Uterus (tissue), 2 donors: ENCODE results near the gene KCNJ9.

Experiments
- POLR2A ChIP-seq, 2 donors: fragments of 450-650 bp; IDR thresholded peaks; one replicate each; pipeline ENCODE4 v1.6.1; 2016; ENCODE audit warnings: antibody characterized with exemption in 2 of 2, mild to moderate bottlenecking in 1 of 2, moderate library complexity in 1 of 2
- TF ChIP-seq, protein P1 (sequence below), 4 experiments: fragments of 200-600 bp in 2 of 4; fragments of 450-650 bp in 2 of 4; sonication (generic) in 2 of 4; IDR thresholded peaks; one replicate each; pipeline ENCODE4 v1.5.1; 2016 to 2019; ENCODE audit warnings: antibody characterized with exemption in 4 of 4, mild to moderate bottlenecking in 2 of 4, moderate library complexity in 1 of 4

DNA sequence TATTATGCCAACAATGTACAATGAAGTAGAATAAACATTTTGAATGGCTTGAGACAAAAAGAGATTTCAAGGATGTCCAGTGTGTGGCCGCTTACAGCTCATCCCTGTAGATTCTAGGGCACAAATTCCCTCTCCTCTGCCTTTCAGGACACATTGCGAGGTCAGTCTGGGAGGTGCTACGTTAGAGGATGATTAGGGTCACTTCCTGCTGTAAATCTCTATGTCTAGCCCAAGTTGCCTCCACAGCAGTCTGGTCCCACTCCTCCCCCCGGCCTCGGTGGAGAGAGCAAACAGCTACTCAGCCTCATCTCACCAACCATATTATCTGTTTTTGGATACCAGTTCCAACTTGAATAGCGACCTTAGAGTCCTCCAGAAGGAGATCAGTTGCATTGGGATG lies 28.4 kb upstream of the KCNJ9 start:
- TF ChIP-seq, protein P1, sequence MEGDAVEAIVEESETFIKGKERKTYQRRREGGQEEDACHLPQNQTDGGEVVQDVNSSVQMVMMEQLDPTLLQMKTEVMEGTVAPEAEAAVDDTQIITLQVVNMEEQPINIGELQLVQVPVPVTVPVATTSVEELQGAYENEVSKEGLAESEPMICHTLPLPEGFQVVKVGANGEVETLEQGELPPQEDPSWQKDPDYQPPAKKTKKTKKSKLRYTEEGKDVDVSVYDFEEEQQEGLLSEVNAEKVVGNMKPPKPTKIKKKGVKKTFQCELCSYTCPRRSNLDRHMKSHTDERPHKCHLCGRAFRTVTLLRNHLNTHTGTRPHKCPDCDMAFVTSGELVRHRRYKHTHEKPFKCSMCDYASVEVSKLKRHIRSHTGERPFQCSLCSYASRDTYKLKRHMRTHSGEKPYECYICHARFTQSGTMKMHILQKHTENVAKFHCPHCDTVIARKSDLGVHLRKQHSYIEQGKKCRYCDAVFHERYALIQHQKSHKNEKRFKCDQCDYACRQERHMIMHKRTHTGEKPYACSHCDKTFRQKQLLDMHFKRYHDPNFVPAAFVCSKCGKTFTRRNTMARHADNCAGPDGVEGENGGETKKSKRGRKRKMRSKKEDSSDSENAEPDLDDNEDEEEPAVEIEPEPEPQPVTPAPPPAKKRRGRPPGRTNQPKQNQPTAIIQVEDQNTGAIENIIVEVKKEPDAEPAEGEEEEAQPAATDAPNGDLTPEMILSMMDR (IDR thresholded peaks at IDR 0.05), result no peak
- TF ChIP-seq POLR2A (IDR thresholded peaks at IDR 0.05), result no peak
